GM18951 (cell line): Measurements from ENCODE around the gene GALNT7.

Experiments
- POLR2A ChIP-seq: IDR thresholded peaks from 4 replicates; pipeline ENCODE4 v1.6.1; 2011; ENCODE audit warnings: mild to moderate bottlenecking; ENCODE audit not compliant: insufficient read length, insufficient read depth; ENCODE audit errors: extremely low read depth
- in situ Hi-C: fragments of 300-500 bp; cut with MboI; formaldehyde crosslinking; loops from one replicate; pipeline ENCODE4 v1.12.0; 2022; ENCODE audit warnings: low sequenced_read_pairs, mixed read lengths, inconsistent platforms; ENCODE audit not compliant: unreplicated experiment

The GALNT7 gene

DNA sequence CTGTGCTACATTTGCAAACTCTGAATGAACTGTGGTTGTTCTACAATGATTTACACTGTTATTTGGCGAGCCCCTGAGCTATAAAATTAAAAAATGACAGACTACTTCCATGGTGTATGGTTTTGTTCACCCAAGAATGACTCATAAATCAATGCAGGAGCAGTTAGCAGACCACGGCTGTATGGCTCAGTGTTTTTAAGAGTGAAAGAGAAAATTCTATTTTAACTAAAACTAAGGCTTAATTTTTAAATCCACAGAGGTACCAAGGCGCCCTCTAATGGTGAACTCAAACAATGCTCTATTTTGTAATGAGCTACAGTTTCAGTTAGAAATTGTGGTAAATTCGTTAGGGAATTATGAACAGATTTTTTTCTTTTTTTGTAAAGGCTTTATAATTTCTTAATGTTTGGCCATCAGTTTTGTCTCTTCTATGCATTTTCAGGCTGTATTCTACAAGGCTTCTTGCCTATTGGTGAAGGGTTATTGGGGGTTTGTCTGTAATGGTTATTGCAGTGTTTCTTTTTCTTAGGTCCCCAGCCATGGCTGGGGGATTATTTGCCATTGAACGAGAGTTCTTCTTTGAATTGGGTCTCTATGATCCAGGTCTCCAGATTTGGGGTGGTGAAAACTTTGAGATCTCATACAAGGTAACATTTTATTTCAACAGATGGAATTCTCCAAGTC lies 133.0 kb downstream of the GALNT7 start:
- in situ Hi-C loops = no loop called here
- no peak for TF ChIP-seq POLR2A

DNA sequence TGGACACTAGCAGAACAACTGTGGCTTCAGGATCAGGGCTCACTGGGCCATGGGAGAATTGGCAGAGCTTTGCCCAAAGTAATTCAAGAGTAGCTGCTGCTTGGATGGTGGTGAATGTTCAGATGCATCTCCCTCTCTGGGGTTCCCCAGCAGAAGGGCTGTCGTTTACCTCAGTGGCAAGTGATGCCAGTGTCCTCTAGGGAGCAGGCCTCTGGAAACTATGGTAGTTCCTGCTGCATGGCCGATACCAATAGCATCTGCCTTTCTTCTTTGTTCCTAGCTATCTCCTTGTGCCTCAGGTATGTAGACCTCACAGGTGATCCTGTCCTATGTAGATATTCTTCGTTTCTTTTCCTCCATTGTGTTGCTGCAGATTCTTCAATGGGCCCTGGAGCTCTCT lies 139.2 kb downstream of the GALNT7 start:
- no peak for TF ChIP-seq POLR2A
- in situ Hi-C loops = no loop called here

DNA sequence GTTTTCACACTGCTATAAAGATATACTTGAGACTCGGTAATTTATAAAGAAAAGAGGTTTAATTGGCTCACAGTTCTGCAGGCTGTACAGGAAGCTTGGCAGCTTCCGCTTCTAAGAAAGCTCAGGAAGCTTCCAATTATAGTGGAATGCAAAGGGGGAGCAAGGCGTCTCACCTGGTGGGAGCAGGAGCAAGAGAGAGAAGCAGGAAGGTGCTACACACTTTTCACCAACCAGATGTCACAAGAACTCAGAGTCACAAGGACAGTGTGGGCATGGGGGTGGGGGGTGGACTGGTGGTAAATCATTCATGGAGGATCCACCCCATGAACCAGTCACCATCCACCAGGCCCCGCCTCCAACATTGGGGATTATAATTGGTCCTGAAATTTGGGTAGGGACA lies 142.8 kb downstream of the GALNT7 start:
- no peak for TF ChIP-seq POLR2A

DNA sequence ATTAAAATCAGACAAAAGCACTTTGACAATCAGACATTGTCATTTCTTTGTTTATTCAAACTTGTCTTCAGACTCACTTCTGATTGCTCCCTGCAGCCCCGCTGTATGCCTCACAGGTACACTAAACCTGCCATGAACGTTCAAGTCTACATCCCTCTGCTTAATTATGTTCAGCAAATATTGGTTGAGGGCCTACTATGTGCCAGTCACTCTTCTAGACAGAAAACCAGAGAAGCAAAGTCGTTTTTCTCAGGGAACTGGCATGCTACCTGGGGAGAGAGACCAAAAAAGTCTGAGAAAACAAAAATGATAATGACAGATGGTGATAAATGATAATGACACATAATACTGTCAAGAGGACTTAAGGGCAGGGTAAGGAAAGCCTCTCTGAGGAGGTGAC lies 146.1 kb downstream of the GALNT7 start:
- TF ChIP-seq POLR2A = no peak
- in situ Hi-C loops = no loop called here

More for the DNA sequence above, 142.8 kb downstream of the GALNT7 start:
- in situ Hi-C loops = no loop called here

DNA sequence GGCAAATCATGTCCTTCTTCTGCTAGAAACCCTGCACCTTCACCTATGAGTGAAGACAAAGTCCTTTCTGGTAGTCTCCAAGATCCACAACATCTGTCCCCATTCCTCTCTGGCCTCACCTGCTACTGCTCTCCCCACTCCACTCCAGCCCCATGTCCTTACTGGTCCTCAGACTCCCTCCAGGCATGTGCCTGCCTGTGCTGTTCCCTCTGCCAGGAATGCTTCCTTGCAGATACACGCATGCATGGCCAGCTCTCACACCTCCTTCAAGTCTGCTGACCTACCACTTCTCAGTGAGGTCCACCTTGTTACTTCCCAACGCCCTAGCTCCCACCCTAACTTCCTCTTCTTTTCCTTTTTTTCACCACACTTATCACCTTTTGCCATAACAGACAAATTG lies 147.4 kb downstream of the GALNT7 start:
- in situ Hi-C loops = no loop called here
- TF ChIP-seq POLR2A = no peak

DNA sequence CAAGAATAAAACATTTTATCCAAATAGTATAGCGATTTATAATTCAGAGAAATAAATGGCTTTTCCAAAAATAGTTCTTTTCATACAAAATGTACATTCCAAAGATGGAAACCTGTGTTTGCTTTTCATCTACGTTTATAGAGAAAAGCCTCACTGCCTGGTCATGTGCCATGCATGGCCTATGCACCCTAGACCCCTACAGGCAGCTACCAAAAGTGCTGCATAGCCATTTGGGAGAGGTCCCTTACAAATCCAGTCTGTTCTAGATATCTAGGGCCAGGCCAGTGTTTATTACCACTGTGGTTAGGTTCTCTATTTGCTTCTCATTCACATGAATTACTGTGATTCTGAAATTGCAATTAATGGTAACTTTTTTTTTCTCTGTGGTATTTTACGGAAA lies 148.4 kb downstream of the GALNT7 start:
- in situ Hi-C loops = no loop called here

DNA sequence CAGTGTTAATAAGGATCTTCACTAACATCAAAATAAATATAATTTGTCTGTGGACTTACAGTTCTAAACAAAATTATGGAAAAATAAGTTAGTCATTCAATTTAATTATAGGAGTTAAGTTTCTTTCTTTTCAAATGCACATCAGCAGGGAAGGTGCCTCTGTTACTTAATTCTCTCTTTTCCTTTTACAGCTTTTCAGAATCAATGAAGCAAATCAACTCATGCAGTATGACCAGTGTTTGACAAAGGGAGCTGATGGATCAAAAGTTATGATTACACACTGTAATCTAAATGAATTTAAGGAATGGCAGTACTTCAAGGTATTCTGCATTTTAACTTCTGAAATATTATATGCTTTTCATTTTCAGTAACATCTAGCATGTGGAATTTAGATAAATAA lies 149.6 kb downstream of the GALNT7 start:
- TF ChIP-seq POLR2A = no peak
- in situ Hi-C loops = no loop called here

More for the DNA sequence above, 148.4 kb downstream of the GALNT7 start:
- no peak for TF ChIP-seq POLR2A

DNA sequence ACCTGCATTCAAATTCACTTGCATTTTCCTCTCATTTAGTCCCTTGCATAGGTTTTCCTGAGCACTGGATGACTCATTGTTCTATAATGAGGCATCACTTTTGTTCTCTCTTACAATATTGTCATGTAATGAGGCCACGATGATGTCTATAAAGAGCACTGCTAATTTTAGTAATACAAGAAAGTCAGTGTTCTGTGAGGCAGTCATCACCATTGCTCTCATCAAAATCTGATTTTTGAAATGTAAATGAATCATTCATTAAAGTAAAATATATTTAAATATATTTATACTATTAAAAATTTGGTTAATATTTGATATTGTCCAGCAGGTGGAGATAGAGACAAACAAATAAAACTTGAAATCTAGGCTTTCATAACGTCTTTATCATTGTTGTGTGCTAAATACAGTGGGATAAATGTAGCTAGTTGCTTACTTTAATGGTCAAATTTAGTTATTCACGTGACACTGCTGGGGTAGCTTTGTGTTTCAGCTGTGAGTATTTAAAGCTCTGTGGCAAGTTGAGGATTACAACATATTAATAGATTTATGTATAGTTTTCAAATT lies 150.1 kb downstream of the GALNT7 start:
- in situ Hi-C loops = no loop called here
- TF ChIP-seq POLR2A = no peak

DNA sequence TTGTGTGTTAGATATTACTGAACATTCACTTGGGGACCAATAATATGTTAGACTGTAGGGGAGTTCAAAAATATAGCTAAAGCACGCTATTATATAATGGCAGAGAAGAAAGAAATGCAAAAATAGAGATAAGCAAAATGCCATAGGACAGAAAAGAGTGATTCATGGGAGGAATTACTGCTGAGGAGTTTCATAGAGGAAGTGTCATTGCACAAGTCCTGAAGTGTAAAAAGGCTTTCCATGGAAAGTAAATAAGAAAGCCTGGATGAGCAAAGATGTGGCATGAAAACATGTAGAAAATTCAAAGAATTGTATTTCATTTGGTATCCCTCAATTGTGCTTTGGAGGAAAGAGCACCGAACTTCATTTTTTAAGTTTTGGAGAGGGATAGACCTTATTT lies 151.1 kb downstream of the GALNT7 start:
- no peak for TF ChIP-seq POLR2A
- in situ Hi-C loops = no loop called here

DNA sequence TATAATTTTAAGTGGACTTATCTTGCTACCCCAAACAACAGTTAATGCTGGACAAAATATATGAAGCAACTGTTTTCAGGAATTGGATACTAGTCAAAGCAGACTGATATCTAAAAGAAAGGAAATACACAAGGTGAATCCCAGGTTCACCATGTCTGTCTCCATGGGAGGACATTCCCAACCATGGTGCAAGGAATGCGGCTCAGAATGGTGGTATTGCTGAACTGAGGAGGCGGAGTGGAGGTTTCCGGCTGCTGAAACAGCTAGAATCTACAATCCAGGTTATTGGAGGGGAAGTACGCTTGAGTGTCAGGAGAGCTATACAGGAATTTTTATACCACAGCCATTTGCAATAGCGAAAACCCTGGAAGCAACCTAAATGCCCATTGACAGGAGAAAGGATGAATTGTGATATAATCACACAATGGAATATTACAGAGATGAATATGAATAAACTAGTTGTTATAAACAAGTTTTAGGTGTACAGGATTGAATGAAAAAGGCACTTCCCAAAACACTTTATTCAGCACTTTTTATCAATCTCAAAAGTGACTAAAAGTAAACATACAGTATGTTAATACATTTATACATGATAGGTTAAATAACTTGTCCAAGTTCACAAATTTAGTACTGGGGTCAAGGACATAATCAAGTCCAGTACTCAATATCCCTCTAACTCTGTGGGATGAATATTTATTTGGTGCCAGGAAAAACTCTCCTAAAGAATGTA lies 156.6 kb downstream of the GALNT7 start:
- no peak for TF ChIP-seq POLR2A
- in situ Hi-C loops = loop anchor here (5.0 kb wide), 1 partner anchor 87 kb away; no protein-coding TSS in a partner anchor

DNA sequence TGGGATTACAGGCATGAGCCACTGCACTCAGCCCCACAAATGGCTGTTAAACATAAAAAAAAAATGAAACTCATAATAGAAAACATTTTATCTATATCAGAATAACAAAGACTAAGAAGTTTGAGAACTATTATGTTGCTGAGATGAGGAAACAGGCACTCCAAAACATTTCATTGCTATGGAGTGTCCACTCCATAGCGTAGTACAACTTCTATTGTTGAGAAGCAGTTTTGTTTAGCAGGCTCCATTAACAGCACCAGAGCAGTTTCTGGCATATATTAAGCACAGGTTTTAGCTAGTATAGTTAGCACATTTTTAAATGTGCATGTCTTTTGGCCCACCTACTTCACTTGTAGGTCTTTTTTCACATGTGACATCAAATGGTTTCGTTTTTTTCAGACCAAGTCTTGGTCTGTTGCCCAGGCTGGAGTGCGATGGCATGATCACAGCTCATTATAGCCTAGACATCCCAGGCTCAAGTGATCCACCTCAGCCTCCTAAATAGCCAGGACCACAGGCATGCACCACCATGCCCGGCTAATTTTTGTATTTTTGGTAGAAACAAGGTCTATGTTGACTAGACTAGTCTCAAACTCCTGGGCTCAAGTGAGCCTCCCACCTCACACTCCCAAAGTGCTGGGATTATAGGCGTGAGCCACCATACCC lies 159.8 kb downstream of the GALNT7 start:
- in situ Hi-C loops = loop anchor here (5.0 kb wide), 1 partner anchor 84 kb away; no protein-coding TSS in a partner anchor
- no peak for TF ChIP-seq POLR2A

DNA sequence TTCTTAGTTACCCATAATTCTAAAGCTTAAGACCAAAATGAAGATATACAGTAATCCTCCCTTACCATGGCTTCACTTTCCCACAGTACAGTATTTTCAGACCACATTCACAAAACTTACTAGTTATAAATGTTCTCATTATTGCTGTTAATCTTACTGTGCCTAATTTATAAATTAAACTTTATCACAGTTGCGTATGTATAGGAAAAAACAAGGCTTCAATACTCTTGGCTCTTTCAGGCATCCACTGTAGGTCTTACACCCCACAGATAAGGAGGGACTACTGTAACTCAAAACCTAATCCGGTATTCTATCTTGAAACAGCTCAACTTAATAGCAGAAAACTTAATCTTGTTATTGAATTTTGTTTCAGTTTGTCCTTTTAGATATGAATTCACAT lies 162.0 kb downstream of the GALNT7 start:
- in situ Hi-C loops = no loop called here
- TF ChIP-seq POLR2A = no peak

DNA sequence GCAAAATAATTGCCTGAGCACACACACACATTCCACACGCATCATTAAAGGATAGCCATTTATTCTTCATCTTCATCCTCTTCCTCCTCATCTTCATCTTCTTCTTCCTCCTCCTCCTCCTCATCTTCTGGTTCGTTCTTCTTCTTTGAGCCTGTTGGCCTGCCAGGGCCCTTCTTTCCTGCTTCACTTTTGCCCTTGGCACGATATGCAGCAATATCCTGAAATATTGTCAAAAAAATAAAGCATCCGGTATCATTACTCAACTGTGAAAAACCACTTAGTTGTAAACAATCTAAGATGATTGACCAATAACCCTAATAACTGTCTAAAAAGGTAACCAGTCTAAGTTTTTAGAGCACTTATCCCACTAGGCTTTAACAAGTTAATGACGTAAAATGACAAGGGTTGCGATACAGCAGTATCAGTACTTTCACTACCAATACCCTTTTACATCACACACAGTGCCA lies 163.4 kb downstream of the GALNT7 start:
- in situ Hi-C loops = no loop called here
- TF ChIP-seq POLR2A = no peak
